GM12878 (cell line): ENCODE results near the gene SLC1A1. TPM values are rescaled to one million over a fixed set of nuclear protein-coding genes. Genes with fewer than 3 reads are reported as not detected.
A peak's percentile ranks its signal among the peaks of the same experiment; 100 is the strongest.

Experiments used
- ATAC-seq: fragments of 200-7000 bp; cut with Tn5 transposase; 3 replicates; pipeline ENCODE4 v1.9.1; 2020; ENCODE audit warnings: mild to moderate bottlenecking, moderate library complexity
- BruUV-seq: library from RNA; stranded (reverse); fragments of 400-500 nt; replicated peaks from 2 replicates; lab custom pipeline; 2021; lab: Mats Ljungman, UMichigan
- CTCF ChIA-PET: fragments of 300-600 bp; sonication (Branson Sonifier 250); formaldehyde crosslinking; extraction: SDS; loops from one replicate; lab custom pipeline; 2021; ENCODE audit warnings: inconsistent platforms; lab: Yijun Ruan, JAX
- POLR2A ChIA-PET: fragments of 350-600 bp; formaldehyde crosslinking; extraction: SDS; loops from one replicate; lab custom pipeline; 2021; ENCODE audit warnings: inconsistent platforms; lab: Charles Lee
- RAD21 ChIA-PET: fragments of 300-600 bp; sonication (Branson Sonifier 250); formaldehyde crosslinking; loops from one replicate; lab custom pipeline; 2023; ENCODE audit warnings: antibody characterized with exemption; ENCODE audit not compliant: unreplicated experiment; lab: Charles Lee
- SMC1A ChIA-PET: fragments of 300-600 bp; sonication (Branson Sonifier 250); formaldehyde crosslinking; loops from one replicate; lab custom pipeline; 2023; ENCODE audit not compliant: unreplicated experiment, uncharacterized antibody; lab: Charles Lee
- DNase-seq: peaks from one replicate; pipeline ENCODE4 v3.0.0-alpha.2; 2011; ENCODE audit warnings: low read depth, low spot score
- FAIRE-seq: peaks from 3 replicates; lab custom pipeline; 2011; peaks lifted over from hg19 to GRCh38; lab: Jason Lieb, UNC
- H2AFZ ChIP-seq: 2 replicates; pipeline ENCODE4 v1.6.0; 2011; ENCODE audit warnings: low read depth, low read length, control low read depth; ENCODE audit not compliant: control insufficient read depth
- H3K27ac ChIP-seq: 2 replicates; pipeline ENCODE4 v1.5.1; 2011; ENCODE audit warnings: control low read depth; ENCODE audit not compliant: control insufficient read depth, insufficient read depth
- H3K27me3 ChIP-seq, 2 experiments: replicated peaks in 1 of 2; 2 replicates each; pipeline versions ENCODE4 v1.6.0 to v1.6.1; 2011; ENCODE audit warnings: low read length in 1 of 2; ENCODE audit not compliant: control insufficient read depth in 2 of 2, insufficient read depth in 2 of 2
- H3K36me3 ChIP-seq, 2 experiments: 2 replicates each; pipeline ENCODE4 v1.5.1; 2011; ENCODE audit warnings: low read length in 1 of 2; ENCODE audit not compliant: control insufficient read depth in 2 of 2, insufficient read depth in 2 of 2
- H3K4me1 ChIP-seq: 2 replicates; pipeline ENCODE4 v1.6.1; 2011; ENCODE audit warnings: mild to moderate bottlenecking, low read length, moderate library complexity, mixed read lengths; ENCODE audit not compliant: control insufficient read depth, insufficient read depth
- H3K4me2 ChIP-seq: 2 replicates; pipeline ENCODE4 v1.6.0; 2011; ENCODE audit warnings: control low read depth; ENCODE audit not compliant: control insufficient read depth, insufficient read depth
- H3K4me3 ChIP-seq: fragments of 200-600 bp; sonication (generic); 2 replicates; pipeline ENCODE4 v1.5.1; 2016
- H3K79me2 ChIP-seq: 2 replicates; pipeline ENCODE4 v1.6.0; 2011; ENCODE audit warnings: low read length; ENCODE audit not compliant: control insufficient read depth, insufficient read depth
- H3K9ac ChIP-seq: 2 replicates; pipeline ENCODE4 v1.8.0; 2011; ENCODE audit warnings: low read length, control low read depth, mixed read lengths; ENCODE audit not compliant: control insufficient read depth, insufficient read depth
- H3K9me3 ChIP-seq: replicated peaks from 3 replicates; pipeline ENCODE4 v1.5.1; 2011; ENCODE audit warnings: mild to moderate bottlenecking, low read length; ENCODE audit not compliant: control insufficient read depth, insufficient read depth
- H4K20me1 ChIP-seq: 2 replicates; pipeline ENCODE4 v1.6.0; 2011; ENCODE audit not compliant: control insufficient read depth, insufficient read depth
- CEBPB ChIP-seq, 2 experiments: fragments of 150-350 bp in 1 of 2; IDR thresholded peaks; 2 replicates each; pipeline ENCODE4 v1.6.1; 2012 to 2014; ENCODE audit warnings: low read depth in 2 of 2, low read length in 2 of 2, borderline replicate concordance in 1 of 2, inconsistent platforms in 1 of 2
- EP300 ChIP-seq, 2 experiments: fragments of 150-350 bp in 1 of 2; IDR thresholded peaks; 2 replicates each; pipeline ENCODE4 v1.6.1; 2011 to 2012; ENCODE audit warnings: low read depth in 2 of 2, low read length in 2 of 2, borderline replicate concordance in 1 of 2, improper control_type of control experiment in 1 of 2, inconsistent platforms in 1 of 2; ENCODE audit not compliant: control insufficient read depth in 1 of 2
- HDGF ChIP-seq: fragments of 450-650 bp; IDR thresholded peaks from 2 replicates; pipeline ENCODE4 v1.6.1; 2016; ENCODE audit warnings: antibody characterized with exemption
- MEF2A ChIP-seq: IDR thresholded peaks from 2 replicates; pipeline ENCODE4 v1.6.1; 2011; ENCODE audit warnings: low read depth, mild to moderate bottlenecking, low read length, moderate library complexity; ENCODE audit not compliant: insufficient read depth
- NFXL1 ChIP-seq: fragments of 450-650 bp; IDR thresholded peaks from 2 replicates; pipeline ENCODE4 v1.6.1; 2017; ENCODE audit warnings: antibody characterized with exemption, mild to moderate bottlenecking, borderline replicate concordance
- NKRF ChIP-seq: fragments of 450-650 bp; conservative IDR thresholded peaks from 2 replicates; pipeline ENCODE4 v1.6.1; 2017; ENCODE audit warnings: mild to moderate bottlenecking, moderate library complexity
- POLR2AphosphoS5 ChIP-seq: IDR thresholded peaks from 2 replicates; pipeline ENCODE4 v1.6.1; 2011; ENCODE audit warnings: mild to moderate bottlenecking, low read length, inconsistent platforms
- RFX5 ChIP-seq: IDR thresholded peaks from 2 replicates; pipeline ENCODE4 v1.6.1; 2011; ENCODE audit warnings: low read depth, low read length, improper control_type of control experiment
- ZZZ3 ChIP-seq: IDR thresholded peaks from 2 replicates; pipeline ENCODE4 v1.6.1; 2011; ENCODE audit warnings: low read depth; ENCODE audit not compliant: control insufficient read depth, insufficient read length
- WGBS: methylation state at CpG from one replicate; pipeline ENCODE4 v1.1.6; 2016; ENCODE audit warnings: low lambda C conversion rate; ENCODE audit not compliant: insufficient replicate concordance, insufficient coverage; ENCODE audit errors: missing lambda C conversion rate; 5-methylcytosine and 5-hydroxymethylcytosine counted together
- in situ Hi-C: fragments of 300-500 bp; cut with MboI; formaldehyde crosslinking; loops from 9 replicates; pipeline ENCODE4 v1.14.3; 2018; ENCODE audit warnings: mixed read lengths
- intact Hi-C: fragments of 100-400 bp; cut with micrococcal nuclease; formaldehyde crosslinking; loops from one replicate; pipeline ENCODE4 v1.14.2; 2022; ENCODE audit not compliant: unreplicated experiment
- polyA plus RNA-seq, 11 experiments: library from polyadenylated mRNA; depleted of rRNA in 4 of 11; unstranded in 6 of 11; stranded (reverse) in 5 of 11; fragments of >200 nt; fragmentation: Nextera tagmentation in 4 of 11; fragmentation: Illumina TruSeq in 1 of 11; extraction: Ambion mirVana in 4 of 11; extraction: Trizol in 1 of 11; gene quantifications; 1 replicate in 1 of 11; 2 replicates in 10 of 11; pipeline versions ENCODE4 v1.2.1 to v1.2.3, GENCODE V29; 2011 to 2016; ENCODE audit warnings: inconsistent platforms in 2 of 11, missing spikeins in 2 of 11, low read depth in 1 of 11
- total RNA-seq, 4 experiments: library from RNA; depleted of rRNA in 3 of 4; stranded (reverse); fragments of >200 nt in 3 of 4; fragmentation: Illumina TruSeq in 1 of 4; extraction: Trizol in 1 of 4; gene quantifications; 2 replicates each; pipeline versions ENCODE4 v1.2.1 to v1.2.3, GENCODE V29; 2013 to 2021

Gene SLC1A1
- total and polyA plus RNA-seq, 10 of the 15 experiments (the other 5 are each of a cell fraction or from before 2014, with no cell fraction given): 4.2 to 24.9 (median 18.3) TPM

GRCh38 chr9:4600368-4600767, 110.1 kb downstream of the SLC1A1 start:
- no peak for FAIRE-seq
- H2AFZ ChIP-seq: peak overlapping the region; percentile 41
- H4K20me1 ChIP-seq: no peaks in the 10 kb centered on the region
- H3K27me3 ChIP-seq: no peaks in the 10 kb centered on the region
- TF ChIP-seq ZZZ3 (peak; percentile 59), EP300 (IDR thresholded peaks at IDR 0.05; ENCODE audit: borderline replicate concordance in 1 of 2, control insufficient read depth in 1 of 2, low read depth in 2 of 2, low read length in 2 of 2) (no peak)
- ChIA-PET CTCF (interaction anchor here (0.7 to 1.2 kb wide), 5 partner anchors 15 to 213 kb away, joined by 3 read pairs; no protein-coding TSS in a partner anchor), SMC1A (interaction anchor here (0.9 to 1.1 kb wide), 4 partner anchors 17 to 208 kb away, joined by 3 to 4 read pairs (median 3); no protein-coding TSS in a partner anchor), RAD21 (interaction anchor here (0.6 kb wide), 1 partner anchor 239 kb away, joined by 3 read pairs; no protein-coding TSS in a partner anchor), POLR2A (interaction anchor here (0.6 kb wide), 1 partner anchor 29 kb away, joined by 3 read pairs; no protein-coding TSS in a partner anchor)
- no peak for DNase-seq
- no peak for ATAC-seq
- H3K27ac ChIP-seq: no peak overlapping the region
- in situ Hi-C loops (no loop called here), intact Hi-C loops (loop anchor here (5.0 kb wide), 1 partner anchor 147 kb away; no protein-coding TSS in a partner anchor)
- peaks cover 5% of the 10 kb centered on the region; the same call in 1 of the 2 replicates for H3K4me1 ChIP-seq
- H3K9ac ChIP-seq: no peak overlapping the region
- BruUV-seq: no TSS peak
- H3K4me2 ChIP-seq: no peak overlapping the region
- H3K4me3 ChIP-seq: no peak overlapping the region
- 73% methylated on average over 1 of the region's 1 CpG for WGBS
- no peaks in the 10 kb centered on the region; the same call in 2 of the 3 replicates for H3K9me3 ChIP-seq
- H3K36me3 ChIP-seq: no peaks in the 10 kb centered on the region
- H3K79me2 ChIP-seq: no peaks in the 10 kb centered on the region

GRCh38 chr9:4603830-4604229, 113.6 kb downstream of the SLC1A1 start:
- 53% methylated on average over 5 of the region's 5 CpGs for WGBS
- SMC1A ChIA-PET: interaction anchor here (0.7 to 1.7 kb wide), 10 partner anchors 26 to 819 kb away, joined by 3 to 5 read pairs (median 3); no protein-coding TSS in a partner anchor
- CTCF ChIA-PET: interaction anchor here (1.2 to 2.7 kb wide), 12 partner anchors 11 to 813 kb away, joined by 3 to 18 read pairs (median 6); no protein-coding TSS in a partner anchor
- Histone ChIP-seq H3K27me3 (no peaks in the 10 kb centered on the region), H3K4me2 (no peak overlapping the region), H3K79me2 (no peaks in the 10 kb centered on the region), H3K4me1 (no peaks in the 10 kb centered on the region), H3K4me3 (no peak overlapping the region), H3K36me3 (no peaks in the 10 kb centered on the region), H3K9me3 (no peaks in the 10 kb centered on the region; the same call in 2 of the 3 replicates), H3K27ac (no peak overlapping the region), H2AFZ (no peak overlapping the region), H3K9ac (no peak overlapping the region), H4K20me1 (no peaks in the 10 kb centered on the region)
- intact Hi-C loops: loop anchor here (2.0 to 5.0 kb wide), 3 partner anchors 143 to 385 kb away; no protein-coding TSS in a partner anchor
- in situ Hi-C loops: no loop called here
- FAIRE-seq (no peak), ATAC-seq (no peak), DNase-seq (no peak)
- POLR2A ChIA-PET: no interaction called here
- RAD21 ChIA-PET: interaction anchor here (1.0 to 2.7 kb wide), 5 partner anchors 15 to 146 kb away, joined by 3 to 8 read pairs (median 3); partner anchors contain the start of gene AK3
- no TSS peak for BruUV-seq
- TF ChIP-seq NKRF (no peak), CEBPB (IDR thresholded peaks at IDR 0.05; ENCODE audit: borderline replicate concordance in 1 of 2, low read depth in 2 of 2, low read length in 2 of 2) (no peak), NFXL1 (no peak), HDGF (no peak), MEF2A (no peak), POLR2AphosphoS5 (no peak), RFX5 (no peak)
